SKM-1 treated with dmso at 0.1 percent for 144 hours (cell line): Measurements from ENCODE around the gene SH3RF3.

Source experiments
- DNase-seq: peaks from one replicate; lab custom pipeline; 2025; ENCODE audit not compliant: unreplicated experiment; lab: John Stamatoyannopoulos, UW

SH3RF3 gene

GRCh38 chr2:109176928-109177327 lies 47.9 kb downstream of the SH3RF3 start:
- DNase-seq: no peak

- no peak for DNase-seq
Measured at GRCh38 chr2:109177635-109178034, 48.6 kb downstream of the SH3RF3 start.

- no peak for DNase-seq
Measured at GRCh38 chr2:109178968-109179367, 50.0 kb downstream of the SH3RF3 start.

- DNase-seq: no peak
Measured at GRCh38 chr2:109180786-109181185, 51.8 kb downstream of the SH3RF3 start.

GRCh38 chr2:109182426-109182825 lies 53.4 kb downstream of the SH3RF3 start:
- DNase-seq: no peak

- no peak for DNase-seq
Measured at GRCh38 chr2:109183871-109184270, 54.9 kb downstream of the SH3RF3 start.

- no peak for DNase-seq
Measured at GRCh38 chr2:109184368-109184767, 55.4 kb downstream of the SH3RF3 start.

- DNase-seq: no peak
Measured at GRCh38 chr2:109185338-109185737, 56.3 kb downstream of the SH3RF3 start.

- DNase-seq: no peak
Measured at GRCh38 chr2:109185821-109186570, 57.0 kb downstream of the SH3RF3 start.

GRCh38 chr2:109186656-109187250 lies 57.7 kb downstream of the SH3RF3 start:
- no peak for DNase-seq

GRCh38 chr2:109187711-109188495 lies 58.9 kb downstream of the SH3RF3 start:
- no peak for DNase-seq

GRCh38 chr2:109188496-109188890 lies 59.5 kb downstream of the SH3RF3 start:
- no peak for DNase-seq

- no peak for DNase-seq
Measured at GRCh38 chr2:109188898-109189297, 59.9 kb downstream of the SH3RF3 start.

GRCh38 chr2:109189751-109190150 lies 60.7 kb downstream of the SH3RF3 start:
- DNase-seq: no peak

- no peak for DNase-seq
Measured at GRCh38 chr2:109193807-109194619, 65.0 kb downstream of the SH3RF3 start.

GRCh38 chr2:109194620-109194937 lies 65.6 kb downstream of the SH3RF3 start:
- no peak for DNase-seq

GRCh38 chr2:109195193-109196045 lies 66.4 kb downstream of the SH3RF3 start:
- DNase-seq: no peak

- DNase-seq: no peak
Measured at GRCh38 chr2:109196081-109196875, 67.3 kb downstream of the SH3RF3 start.
